Stimulated activated CD8-positive, alpha-beta memory T cell treated with anti-CD3 and anti-CD28 coated beads, Interleukin-7, amount 100 ng/mL, for 4 hours (primary cell): ENCODE results near the gene TEDC2.
"Not testable (repeated sequence)": the region's sequence is repeated elsewhere in the genome, so short reads cannot be mapped to it uniquely, and the experiment has no call there.

Source experiments
- DNase-seq, 2 donors: peaks; one replicate each; pipeline ENCODE4 v3.0.0-alpha.2; 2020; ENCODE audit warnings: low read depth in 2 of 2

The TEDC2 gene

GRCh38 chr16:2438121-2438520, 21.8 kb upstream of the TEDC2 start:
- no peak for DNase-seq

- no peak for DNase-seq
Observed at GRCh38 chr16:2439598-2439997, 20.3 kb upstream of the TEDC2 start.

GRCh38 chr16:2441143-2441804, 18.6 kb upstream of the TEDC2 start:
- DNase-seq: not testable (repeated sequence)

DNA sequence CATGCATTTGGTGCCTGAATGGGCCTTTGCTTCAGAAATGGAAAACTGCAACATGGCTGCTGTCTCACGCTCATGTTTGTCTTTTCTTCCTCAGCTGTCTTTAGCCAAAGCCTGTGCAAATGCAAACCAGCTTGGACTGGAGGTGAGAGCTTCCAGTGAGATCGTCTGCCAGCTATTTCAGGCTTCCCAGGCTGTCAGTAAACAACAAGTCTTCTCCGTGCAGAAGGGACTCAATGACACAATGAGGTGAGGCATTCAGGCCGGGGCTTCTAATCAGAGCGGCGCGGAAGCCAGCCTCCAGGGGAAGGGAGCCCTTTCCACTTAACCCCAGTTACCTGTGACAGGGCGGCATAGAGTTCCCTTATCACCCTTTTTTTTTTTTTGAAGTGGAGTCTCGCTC, 16.4 kb upstream of the TEDC2 start:
- DNase-seq: no peak

- no peak for DNase-seq
Observed at GRCh38 chr16:2447920-2448583, 11.9 kb upstream of the TEDC2 start.

GRCh38 chr16:2449118-2449517, 10.8 kb upstream of the TEDC2 start:
- DNase-seq: no peak

DNA sequence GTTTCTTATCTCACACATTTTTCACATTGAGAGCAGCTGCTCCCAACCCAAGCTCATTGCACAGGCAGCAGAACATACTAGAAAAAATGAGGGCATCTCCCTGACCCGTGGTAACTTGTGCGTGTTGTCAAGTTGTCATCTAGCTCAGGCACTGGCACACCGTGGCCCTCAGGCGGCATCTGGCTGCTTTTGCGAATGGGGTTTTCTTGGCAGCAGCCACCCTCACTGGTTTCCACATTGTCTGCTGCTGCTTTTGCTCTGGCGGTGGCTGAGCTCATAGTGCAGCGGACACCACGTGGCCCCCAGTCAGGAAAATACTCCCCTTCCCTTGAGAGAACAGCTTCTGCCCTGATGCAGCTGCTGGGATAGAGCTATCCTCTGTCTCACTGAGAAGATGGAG, 9.4 kb upstream of the TEDC2 start:
- DNase-seq: no peak

DNA sequence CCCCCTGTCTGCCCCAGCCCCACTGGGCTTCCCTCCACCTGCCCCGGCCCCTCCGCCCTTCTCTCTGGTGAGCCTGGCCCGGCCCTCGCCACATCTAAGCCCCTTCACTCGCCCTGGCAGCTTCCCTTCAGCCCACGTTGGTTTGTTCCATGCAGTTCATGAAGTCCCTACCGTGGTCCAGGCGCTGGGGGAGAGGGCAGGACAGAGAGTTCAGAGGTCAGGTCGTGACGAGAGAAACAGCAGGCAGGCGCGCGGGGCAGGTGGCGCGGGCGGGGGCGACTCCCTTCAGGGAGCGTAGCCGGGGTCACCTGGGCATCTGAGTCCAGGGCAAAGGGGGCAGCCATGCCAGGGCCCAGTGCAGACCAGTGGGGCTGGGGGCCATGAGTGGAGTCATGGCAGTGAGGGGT, 8.9 kb upstream of the TEDC2 start:
- DNase-seq: no peak

DNA sequence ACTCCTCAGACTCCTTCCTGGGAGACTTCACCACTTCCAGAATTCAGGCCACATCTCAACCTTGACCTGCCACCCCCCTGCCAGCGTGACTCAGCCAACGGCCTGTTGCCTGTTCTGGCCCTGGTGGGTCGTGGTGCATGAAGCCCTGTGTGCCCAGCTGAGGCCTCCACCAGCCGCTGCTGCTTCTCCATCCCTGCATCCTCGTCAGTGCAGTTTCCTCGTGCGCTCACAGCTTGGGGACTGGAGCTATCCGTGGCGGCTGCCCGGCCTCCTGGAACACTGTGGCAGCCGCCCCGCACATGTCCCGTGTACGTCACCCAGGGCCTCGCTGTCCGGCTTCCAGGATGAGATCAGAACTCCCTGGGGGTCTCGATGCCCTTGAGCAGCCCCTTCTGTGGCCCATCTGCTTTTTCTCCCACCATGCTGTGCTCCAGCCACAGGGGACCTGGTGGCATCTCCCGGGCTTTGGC, 8.0 kb upstream of the TEDC2 start:
- DNase-seq: no peak

- DNase-seq: no peak
Observed at GRCh38 chr16:2452650-2453049, 7.3 kb upstream of the TEDC2 start.

GRCh38 chr16:2455081-2455845, 4.6 kb upstream of the TEDC2 start:
- DNase-seq: no peak

DNA sequence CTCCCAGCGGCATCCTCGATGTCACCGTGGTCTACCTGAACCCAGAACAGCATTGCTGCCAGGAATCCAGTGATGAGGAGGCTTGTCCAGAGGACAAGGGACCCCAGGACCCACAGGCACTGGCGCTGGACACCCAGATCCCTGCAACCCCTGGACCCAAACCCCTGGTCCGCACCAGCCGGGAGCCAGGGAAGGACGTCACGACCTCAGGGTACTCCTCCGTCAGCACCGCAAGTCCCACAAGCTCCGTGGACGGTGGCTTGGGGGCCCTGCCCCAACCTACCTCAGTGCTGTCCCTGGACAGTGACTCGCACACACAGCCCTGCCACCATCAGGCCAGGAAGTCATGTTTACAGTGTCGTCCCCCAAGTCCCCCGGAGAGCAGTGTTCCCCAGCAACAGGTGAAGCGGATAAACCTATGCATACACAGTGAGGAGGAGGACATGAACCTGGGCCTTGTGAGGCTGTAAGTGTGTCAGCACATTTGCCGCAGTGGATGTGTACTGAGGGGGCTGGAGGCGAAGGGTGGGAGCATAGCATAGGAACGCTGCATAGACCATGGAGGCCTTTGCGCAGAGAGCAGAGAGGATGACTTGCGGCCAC, 3.3 kb upstream of the TEDC2 start:
- no peak for DNase-seq

GRCh38 chr16:2457267-2457666, 2.6 kb upstream of the TEDC2 start:
- no peak for DNase-seq

DNA sequence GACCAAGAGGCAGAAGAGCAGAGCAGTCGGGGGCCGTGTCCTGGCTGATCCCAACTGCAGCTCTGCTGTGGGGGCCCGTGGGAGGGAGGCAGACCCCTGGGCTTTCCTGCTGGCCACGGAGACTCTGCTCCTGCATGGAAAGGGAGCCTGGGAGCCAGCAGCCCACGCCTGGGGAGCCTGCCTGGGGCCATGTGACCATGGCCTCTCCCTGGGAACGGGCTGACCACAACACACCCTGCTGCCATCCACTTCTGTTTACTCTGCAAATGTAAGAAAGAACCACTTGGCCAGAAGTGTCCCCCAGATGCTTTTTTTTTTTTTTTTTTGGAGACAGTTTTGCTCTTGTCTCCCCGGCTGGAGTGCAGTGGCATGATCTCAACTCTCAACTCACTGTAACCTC, 2.0 kb upstream of the TEDC2 start:
- no peak for DNase-seq

- DNase-seq: no peak
Observed at GRCh38 chr16:2458887-2459646, 842 bp upstream of the TEDC2 start.

DNA sequence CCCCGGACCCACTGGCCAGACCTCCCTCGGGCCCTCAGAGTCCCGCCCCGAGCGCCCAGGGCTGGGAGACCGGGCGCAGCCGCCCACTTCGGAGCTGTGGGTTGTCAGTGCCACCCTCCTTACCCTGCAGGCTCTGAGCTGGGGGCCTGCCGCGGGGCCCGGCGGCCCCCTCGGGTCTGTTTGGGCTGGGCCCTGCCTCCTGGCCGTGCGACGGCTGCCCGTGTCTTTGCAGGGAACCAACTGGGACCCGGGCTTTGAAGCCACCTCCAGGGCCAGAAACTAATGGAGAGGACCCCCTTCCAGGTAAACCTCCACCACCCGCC, 443 bp downstream of the TEDC2 start:
- DNase-seq: no peak

- no peak for DNase-seq
Observed at GRCh38 chr16:2460916-2461315, 1.0 kb downstream of the TEDC2 start.

DNA sequence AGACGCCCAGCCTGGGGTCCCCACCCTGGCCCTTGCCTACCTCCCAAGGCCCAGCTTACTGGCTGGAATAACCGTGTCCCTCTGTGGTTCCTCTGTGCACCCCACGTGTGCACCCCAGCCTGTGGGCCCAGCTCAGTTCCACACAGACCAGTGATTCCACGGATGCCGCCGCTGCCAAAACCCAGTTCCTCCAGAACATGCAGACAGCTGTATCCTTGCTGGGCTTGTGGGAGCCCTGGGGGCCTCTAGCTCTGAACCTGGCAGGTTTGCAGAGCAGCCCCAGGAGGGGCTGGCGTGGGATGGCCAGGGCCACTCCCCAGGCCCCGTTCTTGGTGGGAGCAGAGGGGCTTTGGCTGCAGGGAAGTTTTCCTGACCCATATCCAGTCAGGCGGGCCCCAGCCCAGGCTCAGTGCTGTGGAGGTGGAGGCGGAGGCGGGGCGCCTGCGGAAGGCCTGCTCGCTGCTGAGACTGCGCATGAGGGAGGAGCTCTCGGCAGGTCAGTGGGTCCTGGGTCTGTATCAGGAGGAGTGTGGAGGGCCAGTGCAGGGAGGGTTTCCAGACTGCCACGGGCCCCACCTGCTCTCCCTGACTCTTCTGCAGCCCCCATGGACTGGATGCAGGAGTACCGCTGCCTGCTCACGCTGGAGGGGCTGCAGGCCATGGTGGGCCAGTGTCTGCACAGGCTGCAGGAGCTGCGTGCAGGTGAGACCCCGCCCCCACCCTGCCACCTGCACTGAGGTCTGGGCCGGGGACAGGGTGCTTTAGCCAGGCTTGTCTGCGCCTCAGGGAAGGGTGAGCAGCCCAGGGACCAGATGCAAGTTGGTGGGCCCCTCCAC, 2.3 kb downstream of the TEDC2 start:
- DNase-seq: no peak

DNA sequence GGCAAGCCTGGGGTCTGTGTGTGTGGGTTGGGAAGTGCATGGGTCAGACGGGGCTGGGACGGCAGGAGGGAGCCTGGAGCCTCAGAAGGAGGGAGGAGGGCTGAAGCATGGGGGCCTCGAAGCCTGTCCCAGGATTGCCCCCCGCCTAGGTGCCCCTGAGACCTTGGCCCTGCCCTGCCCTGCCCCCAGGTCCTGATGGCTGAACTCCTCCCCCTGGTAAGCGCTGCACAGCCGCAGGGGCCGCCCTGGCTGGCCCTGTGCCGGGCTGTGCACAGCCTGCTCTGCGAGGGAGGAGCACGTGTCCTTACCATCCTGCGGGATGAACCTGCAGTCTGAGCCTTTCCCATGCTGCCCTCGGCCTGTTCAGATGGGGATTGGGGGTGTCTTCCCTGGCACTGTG, 4.4 kb downstream of the TEDC2 start:
- DNase-seq: no peak

DNA sequence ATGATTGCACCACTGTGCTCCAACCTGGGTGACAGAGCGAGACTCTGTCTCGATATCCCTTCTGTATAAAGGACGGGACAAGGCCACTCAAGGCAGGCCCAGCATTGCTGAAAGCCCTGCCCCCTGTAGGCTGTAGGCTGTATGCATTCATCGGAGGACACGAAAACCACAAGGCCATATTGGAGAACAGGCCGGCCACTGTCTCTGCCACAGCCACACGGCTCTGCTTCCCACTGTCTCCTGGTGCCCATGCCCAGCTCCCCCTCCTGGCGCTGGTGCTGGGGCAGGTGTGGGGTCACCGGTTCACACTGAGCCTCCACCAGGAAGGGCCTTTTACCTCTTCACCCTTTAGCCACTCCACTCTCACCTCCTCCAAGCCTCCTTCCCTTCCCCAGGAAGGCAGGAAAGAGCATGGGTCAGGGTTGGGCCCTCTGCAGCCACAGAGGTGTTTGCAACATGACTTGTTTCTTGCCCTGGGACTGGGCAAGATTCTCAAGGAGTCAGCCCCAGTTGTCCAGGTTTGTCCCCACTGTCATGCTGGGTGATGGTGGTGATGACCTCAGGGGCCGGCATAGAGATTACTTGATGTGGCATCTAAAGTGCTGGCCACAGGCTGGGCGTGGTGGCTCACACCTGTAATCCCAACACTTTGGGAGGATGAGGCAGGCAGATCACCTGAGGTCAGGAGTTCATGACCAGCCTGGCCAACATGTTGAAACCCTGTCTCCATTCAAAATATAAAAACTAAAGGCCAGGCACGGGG, 5.9 kb downstream of the TEDC2 start:
- no peak for DNase-seq
